Activated T-helper 1 cell treated with anti-CD3 and anti-CD28 coated beads, Interleukin-12 subunit alpha, Interleukin-12 subunit beta, Interleukin-2, Interleukin-4 antibody, amounts not matched to agents 30 ng/mL and 10 ng/mL and 1 ng/mL, durations not matched to agents 14 hours and 24 hours and 36 hours (primary cell): ENCODE results near the gene RAB7B. TPM values are rescaled to one million over a fixed set of nuclear protein-coding genes. Genes with fewer than 3 reads are reported as not detected.

Source experiments
- DNase-seq: peaks from one replicate; pipeline ENCODE4 v3.0.0; 2021; ENCODE audit warnings: low spot score
- H3K27ac Mint-ChIP-seq: one replicate; pipeline ENCODE4 v1.8.0; 2021; ENCODE audit warnings: mild to moderate bottlenecking, mixed read lengths
- H3K27me3 Mint-ChIP-seq: one replicate; pipeline ENCODE4 v1.8.0; 2022; ENCODE audit warnings: mild to moderate bottlenecking, moderate library complexity, mixed read lengths; ENCODE audit not compliant: insufficient read depth
- H3K36me3 Mint-ChIP-seq: one replicate; pipeline ENCODE4 v1.8.0; 2021; ENCODE audit warnings: low read depth, mixed read lengths
- H3K4me1 Mint-ChIP-seq: one replicate; pipeline ENCODE4 v1.8.0; 2021; ENCODE audit warnings: low read depth, mixed read lengths
- H3K4me3 Mint-ChIP-seq: one replicate; pipeline ENCODE4 v1.8.0; 2021; ENCODE audit warnings: mild to moderate bottlenecking, moderate library complexity, mixed read lengths
- H3K9me3 Mint-ChIP-seq: one replicate; pipeline ENCODE4 v1.8.0; 2021; ENCODE audit warnings: mixed read lengths
- intact Hi-C: fragments of 100-400 bp; cut with micrococcal nuclease; formaldehyde crosslinking; loops from one replicate; pipeline ENCODE4 v1.15.1; 2024
- total RNA-seq: library from RNA; stranded (reverse); gene quantifications from 2 replicates; pipeline ENCODE4 v1.2.3, GENCODE V29; 2022

RAB7B gene
- total RNA-seq, 1 donor from 2014 or later: not detected

DNA sequence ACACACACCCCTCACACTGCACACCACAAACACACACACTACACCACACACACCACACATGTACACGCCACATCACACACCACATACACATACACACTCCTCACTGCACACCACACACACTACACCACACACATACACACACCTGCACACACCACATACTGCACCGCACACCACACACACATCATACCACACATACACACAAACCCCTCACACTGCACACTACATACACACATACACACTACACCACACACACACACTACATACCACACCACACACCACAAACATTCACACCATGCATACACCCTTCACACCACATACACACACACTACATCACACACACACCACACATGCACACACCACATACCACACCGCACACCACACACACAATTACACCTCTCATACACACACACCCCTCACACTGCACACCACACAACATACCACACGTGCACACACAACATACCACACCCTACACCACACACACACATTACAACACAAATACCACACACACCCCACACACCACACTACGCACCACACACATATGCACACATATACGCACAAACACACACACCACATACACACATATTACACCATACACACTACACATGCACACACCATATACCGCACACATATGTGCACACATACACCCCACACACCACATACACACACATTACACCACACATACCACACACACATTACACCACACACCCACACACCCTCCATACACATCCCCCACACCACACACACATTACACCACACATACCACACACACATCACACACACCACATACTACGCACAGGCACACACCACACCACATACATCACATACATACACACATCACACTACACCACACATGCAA is 29.6 kb downstream of the RAB7B start:
- DNase-seq: no peak
- Mint-ChIP-seq H3K4me1 (no peaks in the 10 kb centered on the region), H3K36me3 (no peaks in the 10 kb centered on the region), H3K27me3 (no peaks in the 10 kb centered on the region), H3K9me3 (peaks cover 7% of the 10 kb centered on the region), H3K4me3 (no peak overlapping the region), H3K27ac (no peak overlapping the region)
- intact Hi-C loops: no loop called here

DNA sequence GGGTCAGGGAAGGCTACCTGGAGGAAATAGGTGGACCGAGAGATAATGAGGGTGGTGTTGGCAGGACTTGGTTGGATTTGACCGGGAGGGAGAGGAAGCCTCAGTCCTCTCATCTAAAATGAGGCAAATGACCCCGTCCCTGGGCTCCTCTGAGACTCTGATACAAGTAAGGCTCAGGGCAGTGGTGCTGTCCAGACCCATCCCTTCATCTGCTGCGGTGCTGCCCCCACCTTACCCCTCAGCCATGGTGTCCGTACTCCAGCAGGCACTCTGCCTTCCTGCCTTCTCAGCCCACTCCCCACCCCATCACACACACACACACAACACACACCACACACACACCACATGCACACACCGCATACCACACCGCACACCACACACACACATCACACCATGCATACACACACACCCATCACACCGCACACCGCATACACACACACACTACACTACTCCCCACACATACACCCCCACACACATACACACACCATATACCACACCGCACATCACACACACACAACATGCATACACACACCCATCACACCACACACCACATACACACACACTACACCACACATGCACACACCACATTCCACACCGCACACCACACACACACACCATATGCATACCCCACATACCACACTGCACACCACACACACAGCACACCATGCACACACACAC is 30.6 kb downstream of the RAB7B start:
- no peak overlapping the region for H3K4me3 Mint-ChIP-seq
- H3K27ac Mint-ChIP-seq: no peak overlapping the region
- no peaks in the 10 kb centered on the region for H3K4me1 Mint-ChIP-seq
- intact Hi-C loops: no loop called here
- DNase-seq: no peak
- no peaks in the 10 kb centered on the region for H3K36me3 Mint-ChIP-seq
- no peaks in the 10 kb centered on the region for H3K27me3 Mint-ChIP-seq
- peaks cover 7% of the 10 kb centered on the region for H3K9me3 Mint-ChIP-seq

DNA sequence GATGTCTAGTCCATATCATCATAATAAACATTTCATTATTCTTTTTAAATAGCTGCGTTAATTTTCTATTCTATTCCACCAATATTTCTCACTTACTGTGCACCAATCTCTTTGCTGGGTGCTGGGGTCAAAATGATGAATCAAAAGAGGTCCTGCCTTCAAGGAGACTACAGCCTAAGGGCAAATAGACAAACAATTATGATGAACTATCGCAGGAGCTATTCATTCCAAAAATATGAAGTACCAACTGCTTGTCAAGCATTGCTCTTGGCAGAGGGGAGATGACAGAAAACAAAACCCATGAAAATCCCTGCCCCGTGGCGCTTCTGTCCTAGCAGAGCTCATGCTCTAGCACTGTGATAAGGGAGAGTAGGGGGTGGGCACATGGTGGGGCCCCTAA is 31.1 kb downstream of the RAB7B start:
- Mint-ChIP-seq H3K9me3 (peaks cover 7% of the 10 kb centered on the region), H3K36me3 (no peaks in the 10 kb centered on the region), H3K27ac (no peak overlapping the region), H3K4me1 (no peaks in the 10 kb centered on the region), H3K27me3 (no peaks in the 10 kb centered on the region), H3K4me3 (no peak overlapping the region)
- intact Hi-C loops: no loop called here
- DNase-seq: no peak

DNA sequence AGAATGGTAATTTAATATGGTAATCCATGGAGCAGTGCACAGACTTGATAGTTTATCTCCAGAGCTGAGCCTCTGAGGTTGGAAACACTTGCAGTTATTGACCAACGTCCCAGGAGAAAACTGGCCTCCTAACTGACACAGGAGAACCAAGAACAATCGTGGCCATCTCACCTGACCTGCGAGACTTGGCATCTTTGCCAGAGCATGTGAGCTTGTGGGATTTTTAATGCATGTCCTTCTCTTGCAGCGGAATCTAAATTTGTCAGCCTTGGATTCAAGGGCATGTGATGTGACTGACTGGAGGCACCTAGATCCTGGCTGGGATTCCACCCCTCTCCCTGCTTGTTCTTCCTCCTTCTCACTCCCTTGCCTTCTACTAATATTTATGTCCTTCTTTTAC is 32.1 kb downstream of the RAB7B start:
- H3K36me3 Mint-ChIP-seq: no peaks in the 10 kb centered on the region
- H3K27me3 Mint-ChIP-seq: no peaks in the 10 kb centered on the region
- H3K4me1 Mint-ChIP-seq: no peaks in the 10 kb centered on the region
- no peak for DNase-seq
- H3K9me3 Mint-ChIP-seq: peaks cover 7% of the 10 kb centered on the region
- H3K27ac Mint-ChIP-seq: no peak overlapping the region
- intact Hi-C loops: no loop called here
- H3K4me3 Mint-ChIP-seq: no peak overlapping the region

DNA sequence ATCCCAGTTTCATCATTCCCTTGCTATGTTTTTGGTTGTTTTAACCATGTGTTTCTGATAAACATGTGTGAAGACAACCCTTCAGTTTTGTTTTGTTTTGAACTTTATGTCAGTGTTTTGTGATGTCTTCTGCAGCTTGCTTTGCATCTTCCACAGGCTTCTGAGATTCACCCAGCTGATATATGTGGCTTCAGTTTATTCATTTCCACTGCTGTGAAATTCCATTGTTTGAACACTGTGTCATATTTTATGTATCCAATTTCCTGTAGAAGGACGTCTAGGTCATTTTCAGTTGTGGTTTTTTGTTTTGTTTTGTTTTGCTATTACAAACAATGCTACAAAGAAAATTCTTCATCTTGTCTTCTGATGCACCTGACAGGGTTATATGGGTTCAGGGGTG is 32.7 kb downstream of the RAB7B start:
- H3K36me3 Mint-ChIP-seq: no peaks in the 10 kb centered on the region
- H3K27me3 Mint-ChIP-seq: no peaks in the 10 kb centered on the region
- H3K9me3 Mint-ChIP-seq: peaks cover 7% of the 10 kb centered on the region
- H3K4me3 Mint-ChIP-seq: no peak overlapping the region
- intact Hi-C loops: no loop called here
- no peak for DNase-seq
- no peak overlapping the region for H3K27ac Mint-ChIP-seq
- no peaks in the 10 kb centered on the region for H3K4me1 Mint-ChIP-seq

DNA sequence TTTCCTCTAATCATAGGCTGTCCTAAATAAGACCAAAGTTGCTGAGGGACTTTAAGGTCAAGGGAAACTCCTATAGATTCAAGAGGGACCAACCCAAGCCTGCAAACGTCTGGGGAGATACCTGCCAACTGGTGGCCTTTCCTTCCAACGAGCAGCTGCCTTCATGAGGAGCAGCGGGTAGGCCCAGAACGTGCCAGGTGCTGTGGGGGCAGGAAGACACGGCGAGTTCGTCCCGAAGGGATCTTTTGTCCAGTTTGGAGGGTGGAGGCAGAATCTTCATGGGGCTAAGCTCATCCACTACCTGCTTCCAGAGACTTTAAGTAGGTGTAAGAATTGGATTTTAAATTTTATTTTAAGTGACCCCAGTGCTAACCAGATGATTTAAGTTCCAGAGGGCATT is 34.0 kb downstream of the RAB7B start:
- H3K4me3 Mint-ChIP-seq: no peak overlapping the region
- no peak for DNase-seq
- intact Hi-C loops: no loop called here
- H3K27ac Mint-ChIP-seq: no peak overlapping the region
- no peaks in the 10 kb centered on the region for H3K9me3 Mint-ChIP-seq
- H3K27me3 Mint-ChIP-seq: no peaks in the 10 kb centered on the region
- H3K4me1 Mint-ChIP-seq: no peaks in the 10 kb centered on the region
- no peaks in the 10 kb centered on the region for H3K36me3 Mint-ChIP-seq

DNA sequence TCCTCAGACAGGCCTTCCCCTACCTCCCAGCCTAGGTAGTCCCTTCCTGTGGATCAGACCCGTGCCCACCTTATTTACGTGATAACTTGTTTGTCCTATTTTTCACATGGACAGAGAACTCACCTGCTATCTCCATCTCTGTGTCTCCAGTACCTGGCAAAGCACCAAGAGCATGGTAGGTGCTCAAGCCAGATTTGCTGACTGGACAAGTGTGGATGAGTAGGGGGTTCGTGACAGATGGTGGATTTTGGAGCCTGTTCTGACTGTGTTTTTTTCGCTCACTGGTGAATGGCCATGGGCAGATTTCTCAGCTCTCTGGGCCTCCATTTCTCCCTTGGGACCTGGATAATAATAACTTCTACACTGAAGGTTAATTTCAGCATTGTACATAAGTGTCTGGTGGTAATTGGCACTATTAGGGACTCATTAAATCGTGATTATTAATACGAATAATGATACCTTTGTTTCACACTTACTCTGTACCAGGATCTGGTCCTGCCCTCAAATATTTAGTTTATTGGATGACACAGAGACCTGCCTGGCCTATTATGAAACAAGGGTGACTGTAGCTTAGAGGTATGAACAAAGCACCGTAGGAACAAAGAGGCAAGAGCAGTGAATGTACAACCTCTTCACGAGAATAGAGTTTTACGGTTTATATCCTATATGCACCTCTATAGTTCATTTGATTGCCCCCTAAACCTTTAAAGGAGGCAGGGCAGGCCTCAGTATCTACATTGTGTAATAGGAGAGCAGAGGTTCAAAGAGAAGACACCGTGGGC is 35.5 kb downstream of the RAB7B start:
- no peak for DNase-seq
- H3K27ac Mint-ChIP-seq: no peak overlapping the region
- H3K4me1 Mint-ChIP-seq: no peaks in the 10 kb centered on the region
- H3K36me3 Mint-ChIP-seq: no peaks in the 10 kb centered on the region
- H3K9me3 Mint-ChIP-seq: no peaks in the 10 kb centered on the region
- intact Hi-C loops: no loop called here
- H3K4me3 Mint-ChIP-seq: no peak overlapping the region
- no peaks in the 10 kb centered on the region for H3K27me3 Mint-ChIP-seq

DNA sequence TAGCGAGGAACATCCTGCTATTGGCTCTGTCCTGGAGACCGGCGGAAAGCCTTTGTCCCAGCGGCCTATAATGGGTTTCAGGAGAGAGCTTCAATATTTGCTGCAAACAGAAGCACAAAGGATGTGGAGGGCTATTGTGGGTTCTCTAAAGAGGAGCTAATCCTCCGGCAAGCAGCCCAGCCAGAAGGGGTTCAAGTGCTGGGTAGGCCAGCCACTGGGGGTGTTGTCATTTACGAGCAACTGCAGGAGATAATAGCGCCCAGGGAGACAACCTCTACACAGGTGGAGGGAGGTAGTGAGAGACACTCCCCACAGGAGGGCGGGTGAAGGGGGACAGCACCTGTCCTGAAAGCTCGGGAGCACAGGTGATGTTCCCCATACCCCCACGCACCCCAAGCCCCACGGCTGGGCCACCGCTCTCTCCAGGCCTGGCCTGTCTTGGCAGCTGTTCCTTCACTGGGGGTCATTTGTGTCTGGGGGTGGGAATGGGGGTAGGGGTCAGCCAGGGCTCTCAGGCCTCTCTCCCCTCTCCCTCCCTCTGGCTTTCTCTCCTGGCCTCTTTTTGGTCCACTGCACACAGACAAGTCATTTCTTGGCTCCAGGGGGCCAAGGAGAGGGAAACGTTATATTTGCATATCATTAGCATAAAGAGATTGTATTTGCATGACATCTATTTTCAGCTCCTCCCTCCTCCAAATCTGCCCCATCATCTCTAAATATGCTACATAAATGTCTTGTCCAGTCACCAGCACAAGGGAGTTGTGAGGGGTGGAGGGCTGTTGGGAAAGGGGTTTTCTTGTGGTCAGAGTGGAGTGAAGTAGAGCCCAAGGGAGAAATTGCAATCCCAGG is 37.9 kb downstream of the RAB7B start:
- Mint-ChIP-seq H3K36me3 (no peaks in the 10 kb centered on the region), H3K9me3 (no peaks in the 10 kb centered on the region), H3K27ac (no peak overlapping the region), H3K27me3 (no peaks in the 10 kb centered on the region), H3K4me3 (no peak overlapping the region), H3K4me1 (peaks cover 16% of the 10 kb centered on the region)
- no peak for DNase-seq
- intact Hi-C loops: no loop called here

DNA sequence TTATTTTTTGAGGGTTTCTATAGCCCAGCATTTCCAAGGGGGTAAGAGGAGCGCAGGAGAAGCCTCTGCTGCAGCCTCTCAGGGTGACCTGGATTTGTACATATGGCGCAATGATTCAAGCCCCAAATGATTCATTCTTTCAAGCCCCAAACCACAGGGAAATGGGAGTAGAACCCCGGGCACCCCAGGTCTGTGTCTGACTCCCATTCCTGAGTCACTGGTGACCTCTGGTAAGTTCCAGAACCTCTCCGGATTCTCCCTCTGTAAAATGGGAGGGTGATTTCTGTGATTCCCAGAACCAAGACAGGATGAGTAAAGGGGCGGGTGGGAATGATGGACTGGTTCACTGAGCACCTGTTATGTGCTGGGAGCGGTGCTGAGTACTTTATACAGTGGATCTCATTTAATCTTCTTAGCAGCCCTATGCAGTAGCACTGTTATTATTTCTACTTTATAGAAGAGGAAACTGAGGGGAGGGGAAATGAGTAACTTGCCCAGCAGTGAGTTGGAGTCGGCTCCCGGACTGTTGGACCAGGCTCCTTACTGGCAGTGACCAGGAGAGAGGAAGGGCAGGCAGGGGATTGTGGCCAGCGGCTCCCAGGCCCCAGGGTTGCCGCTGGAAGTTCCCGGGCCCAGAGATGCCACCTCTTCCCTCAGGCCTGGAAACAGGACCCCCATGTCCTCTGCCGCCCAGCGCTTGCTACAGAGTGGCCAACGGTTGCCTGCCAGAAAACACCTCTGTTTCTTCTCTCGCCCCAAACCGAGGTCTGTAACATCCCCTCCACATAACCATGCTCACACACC is 39.6 kb downstream of the RAB7B start:
- Mint-ChIP-seq H3K36me3 (no peaks in the 10 kb centered on the region), H3K9me3 (no peaks in the 10 kb centered on the region), H3K27ac (no peak overlapping the region), H3K27me3 (peaks cover 5% of the 10 kb centered on the region), H3K4me1 (peaks cover 17% of the 10 kb centered on the region), H3K4me3 (no peak overlapping the region)
- intact Hi-C loops: no loop called here
- DNase-seq: no peak

DNA sequence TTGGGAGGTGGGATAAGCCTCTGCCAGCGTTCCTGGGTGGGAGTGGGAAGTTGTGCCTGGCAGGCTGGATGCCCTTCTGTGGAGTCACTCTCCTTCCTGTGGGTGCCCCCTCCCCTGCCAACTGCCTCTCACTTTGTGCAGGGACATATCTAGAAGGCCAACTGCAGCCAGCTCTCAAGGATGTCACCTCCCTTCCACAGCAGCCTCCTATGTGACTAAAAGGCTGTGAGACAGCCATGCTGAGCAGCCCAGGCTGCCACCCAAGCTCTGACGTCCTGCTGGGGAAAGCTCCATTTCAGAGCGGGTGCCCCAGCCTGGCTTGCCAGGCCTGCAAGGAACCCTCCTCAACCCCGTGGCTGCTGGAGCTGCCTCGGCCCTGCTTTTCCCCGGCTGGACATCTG is 40.4 kb downstream of the RAB7B start:
- peaks cover 17% of the 10 kb centered on the region for H3K4me1 Mint-ChIP-seq
- H3K27ac Mint-ChIP-seq: no peak overlapping the region
- H3K36me3 Mint-ChIP-seq: no peaks in the 10 kb centered on the region
- no peak for DNase-seq
- H3K9me3 Mint-ChIP-seq: no peaks in the 10 kb centered on the region
- H3K4me3 Mint-ChIP-seq: no peak overlapping the region
- peaks cover 5% of the 10 kb centered on the region for H3K27me3 Mint-ChIP-seq
- intact Hi-C loops: no loop called here

DNA sequence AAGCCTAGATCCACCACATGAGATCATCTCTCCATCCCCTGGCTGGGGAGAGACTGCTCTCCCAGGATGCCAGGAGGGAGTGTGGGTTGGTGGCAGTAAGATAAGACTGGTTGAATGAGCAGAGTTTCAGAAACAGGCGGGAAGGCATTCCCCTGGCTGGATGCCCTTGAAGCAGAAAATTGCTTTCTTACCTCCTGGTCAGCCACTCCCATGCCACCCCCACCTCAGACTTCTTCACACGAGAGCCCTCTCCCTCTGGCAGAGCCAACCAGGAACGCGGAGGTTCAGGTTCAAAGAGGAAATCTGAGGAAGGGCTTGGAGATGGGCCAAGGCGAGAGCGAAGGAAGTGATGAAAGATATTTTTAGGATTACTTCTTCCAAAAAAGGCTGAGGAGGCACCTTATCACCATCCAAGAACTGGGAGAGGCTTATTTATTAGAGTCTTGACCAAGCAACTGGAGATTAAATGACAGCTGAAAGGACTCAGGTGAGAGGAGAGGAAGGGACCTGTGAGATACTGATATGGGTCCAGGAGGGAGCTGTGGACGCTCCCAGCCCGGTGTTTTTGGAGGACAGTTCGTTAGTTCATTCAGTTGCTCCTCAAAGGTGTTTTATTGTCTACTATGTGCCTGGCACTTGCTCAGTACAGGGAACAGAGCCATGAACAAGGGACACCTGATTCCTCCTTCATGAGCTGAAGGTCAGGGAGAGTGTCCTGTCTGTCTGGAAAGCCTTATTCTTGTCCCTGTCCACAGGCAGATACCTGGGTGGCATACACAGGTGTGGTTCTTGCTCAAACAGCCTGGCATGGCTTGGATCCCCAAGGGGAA is 41.0 kb downstream of the RAB7B start:
- Mint-ChIP-seq H3K27ac (no peak overlapping the region), H3K9me3 (no peaks in the 10 kb centered on the region), H3K4me3 (no peak overlapping the region), H3K4me1 (peaks cover 17% of the 10 kb centered on the region), H3K36me3 (no peaks in the 10 kb centered on the region), H3K27me3 (peaks cover 8% of the 10 kb centered on the region)
- intact Hi-C loops: no loop called here
- DNase-seq: no peak
